B cell (primary cell): Measurements from ENCODE around the gene NCOA4. TPM values are rescaled to one million over a fixed set of nuclear protein-coding genes. Genes with fewer than 3 reads are reported as not detected.
"Not testable (repeated sequence)": the region's sequence is repeated elsewhere in the genome, so short reads cannot be mapped to it uniquely, and the experiment has no call there.

ENCODE experiments used
- ATAC-seq: fragments of 200-7000 bp; cut with Tn5 transposase; one replicate; pipeline ENCODE4 v1.10.0; 2021; ENCODE audit warnings: low read depth, mild to moderate bottlenecking, moderate number of reproducible peaks, moderate library complexity
- CTCF ChIA-PET: fragments of 350-600 bp; sonication (Branson Sonifier 250); formaldehyde crosslinking; loops from one replicate; lab custom pipeline; 2021; ENCODE audit warnings: antibody characterized with exemption, inconsistent platforms; lab: Charles Lee
- POLR2A ChIA-PET: fragments of 350-600 bp; sonication (Branson Sonifier 250); formaldehyde crosslinking; loops from one replicate; lab custom pipeline; 2021; ENCODE audit warnings: antibody characterized with exemption; lab: Charles Lee
- DNase-seq: peaks from one replicate; pipeline ENCODE4 v3.0.0; 2013
- H2AFZ ChIP-seq: 2 replicates; pipeline ENCODE4 v1.6.1; 2012; ENCODE audit warnings: mild to moderate bottlenecking, low read depth, low read length; ENCODE audit not compliant: insufficient read depth, poor library complexity, severe bottlenecking
- H3K27ac ChIP-seq, 2 donors: 1 replicate in 1 of 2; 2 replicates in 1 of 2; pipeline ENCODE4 v1.5.1; 2012 to 2013; ENCODE audit warnings: low read length in 2 of 2, mild to moderate bottlenecking in 2 of 2, moderate library complexity in 1 of 2
- H3K27me3 ChIP-seq, 4 experiments: fragments of 200-600 bp in 1 of 4; sonication (generic) in 1 of 4; replicated peaks in 1 of 4; 1 replicate in 2 of 4; 2 replicates in 2 of 4; pipeline versions ENCODE4 v1.6.1 to v1.7.0; 2013 to 2016; ENCODE audit warnings: low read length in 3 of 4, mild to moderate bottlenecking in 2 of 4, mixed read lengths in 1 of 4, moderate library complexity in 1 of 4; ENCODE audit not compliant: insufficient read depth in 4 of 4, control insufficient read depth in 3 of 4; ENCODE audit errors: control extremely low read depth in 1 of 4
- H3K36me3 ChIP-seq, 2 experiments: replicated peaks in 1 of 2; 1 replicate in 1 of 2; 2 replicates in 1 of 2; pipeline versions ENCODE4 v1.6.1 to v1.7.1; 2013; ENCODE audit warnings: low read length in 1 of 2; ENCODE audit not compliant: insufficient read depth in 2 of 2, control insufficient read depth in 1 of 2; ENCODE audit errors: control extremely low read depth in 1 of 2, extremely low read depth in 1 of 2
- H3K4me1 ChIP-seq, 2 donors: fragments of 200-600 bp in 1 of 2; sonication (generic) in 1 of 2; 1 replicate in 1 of 2; 2 replicates in 1 of 2; pipeline versions ENCODE4 v1.5.1 to v1.6.1; 2013 to 2017; ENCODE audit warnings: low read length in 2 of 2; ENCODE audit not compliant: control insufficient read depth in 2 of 2, insufficient read depth in 2 of 2
- H3K4me2 ChIP-seq: replicated peaks from 2 replicates; pipeline ENCODE3; 2012; ENCODE audit warnings: mild to moderate bottlenecking, low read depth, low read length; ENCODE audit not compliant: poor library complexity, severe bottlenecking
- H3K4me3 ChIP-seq, 5 experiments: fragments of 200-600 bp in 1 of 5; sonication (generic) in 1 of 5; 1 replicate in 3 of 5; 2 replicates in 2 of 5; pipeline versions ENCODE4 v1.5.1 to v1.7.0; 2011 to 2016; ENCODE audit warnings: low read length in 4 of 5, mild to moderate bottlenecking in 4 of 5, low read depth in 2 of 5, control low read depth in 1 of 5, moderate library complexity in 1 of 5; ENCODE audit not compliant: insufficient read depth in 1 of 5; ENCODE audit errors: control extremely low read depth in 1 of 5, extremely low read depth in 1 of 5
- H3K79me2 ChIP-seq: fragments of 200-600 bp; sonication (generic); one replicate; pipeline ENCODE4 v1.6.0; 2016; ENCODE audit warnings: low read length; ENCODE audit not compliant: control insufficient read depth, insufficient read depth
- H3K9ac ChIP-seq: fragments of 200-600 bp; sonication (generic); 2 replicates; pipeline ENCODE4 v1.6.1; 2017; ENCODE audit warnings: mild to moderate bottlenecking, low read length, moderate library complexity
- H3K9me3 ChIP-seq, 3 donors: one replicate each; pipeline versions ENCODE4 v1.6.1 to v1.7.1; 2013; ENCODE audit warnings: low read length in 2 of 3; ENCODE audit not compliant: control insufficient read depth in 2 of 3, insufficient read depth in 1 of 3; ENCODE audit errors: control extremely low read depth in 1 of 3
- H4K20me1 ChIP-seq: 2 replicates; pipeline ENCODE4 v1.6.0; 2012; ENCODE audit warnings: mild to moderate bottlenecking, low read length; ENCODE audit not compliant: insufficient read depth, control insufficient read depth, poor library complexity, severe bottlenecking
- H3K27ac Mint-ChIP-seq: one replicate; pipeline ENCODE4 v1.8.0; 2021; ENCODE audit warnings: mixed read lengths
- H3K27me3 Mint-ChIP-seq: one replicate; pipeline ENCODE4 v1.8.0; 2021; ENCODE audit warnings: mixed read lengths
- H3K4me1 Mint-ChIP-seq: one replicate; pipeline ENCODE4 v1.8.0; 2021; ENCODE audit warnings: mixed read lengths
- H3K4me3 Mint-ChIP-seq: one replicate; pipeline ENCODE4 v1.8.0; 2021; ENCODE audit warnings: mixed read lengths
- H3K9me3 Mint-ChIP-seq: one replicate; pipeline ENCODE4 v1.8.0; 2022; ENCODE audit warnings: mixed read lengths; ENCODE audit not compliant: insufficient read depth
- CTCF ChIP-seq: fragments of 200-600 bp; IDR thresholded peaks from one replicate; pipeline ENCODE4 v1.8.0; 2022; ENCODE audit warnings: antibody characterized with exemption, mild to moderate bottlenecking
- EZH2 ChIP-seq: IDR thresholded peaks from 2 replicates; pipeline ENCODE4 v1.6.1; 2012; ENCODE audit warnings: borderline replicate concordance, low read depth, mild to moderate bottlenecking, moderate library complexity, low read length; ENCODE audit not compliant: insufficient read depth, poor library complexity, severe bottlenecking
- WGBS: methylation state at CpG from one replicate; pipeline ENCODE4 v1.1.5; 2013; ENCODE audit warnings: missing lambda C conversion rate; ENCODE audit not compliant: insufficient coverage; 5-methylcytosine and 5-hydroxymethylcytosine counted together
- intact Hi-C: fragments of 100-400 bp; cut with micrococcal nuclease; formaldehyde crosslinking; loops from one replicate; pipeline ENCODE4 v1.10.0; 2022
- polyA plus RNA-seq: library from polyadenylated mRNA; depleted of rRNA; stranded (reverse); fragments of >200 nt; gene quantifications from 2 replicates; pipeline ENCODE4 v1.2.3, GENCODE V29; 2012
- total RNA-seq, 2 donors: library from RNA; stranded (reverse); fragments of 120-200 nt in 1 of 2; gene quantifications; 1 replicate in 1 of 2; 2 replicates in 1 of 2; pipeline versions ENCODE4 v1.2.3 to v1.2.4, GENCODE V29; 2013 to 2022

Gene NCOA4
- total and polyA plus RNA-seq, 2 donors (not counting 1 experiment from before 2014, with no cell fraction given): 27.1 to 69.7 TPM

DNA sequence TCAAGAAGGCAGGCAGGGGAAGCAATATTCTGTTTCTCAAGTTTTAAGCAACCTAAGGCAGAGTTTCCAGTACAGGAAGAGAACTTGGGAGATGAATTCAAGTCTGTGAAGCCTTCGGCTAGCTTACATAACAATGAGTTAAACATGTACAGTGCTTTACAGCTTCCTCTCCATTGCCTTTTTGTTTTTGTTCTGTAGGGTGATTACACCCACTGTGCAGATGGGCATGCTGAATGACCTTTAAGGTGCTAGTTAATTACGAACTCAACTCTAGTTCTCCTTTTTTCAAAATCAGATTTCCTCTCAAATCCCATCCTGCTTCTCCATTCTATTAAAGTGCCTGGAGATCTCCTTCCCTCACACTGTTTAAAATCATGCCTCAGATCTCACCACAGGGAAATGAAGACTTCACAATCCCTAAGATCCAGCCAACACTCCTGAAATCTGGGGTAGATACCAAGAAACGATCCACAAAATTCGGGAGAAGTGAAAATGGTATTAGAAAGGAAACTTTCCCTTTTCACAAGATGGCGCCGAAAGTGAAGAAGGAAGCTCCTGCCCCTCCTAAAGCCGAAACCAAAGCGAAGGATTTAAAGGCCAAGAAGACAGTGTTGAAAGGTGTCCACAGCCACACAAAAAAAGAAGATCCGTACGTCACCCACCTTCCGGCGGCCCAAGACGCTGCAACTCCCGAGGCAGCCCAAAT lies 32.5 kb upstream of the NCOA4 start:
- Histone ChIP-seq H2AFZ (no peak overlapping the region), H3K4me2 (no peak overlapping the region), H4K20me1 (no peaks in the 10 kb centered on the region), H3K36me3 (no peaks in the 10 kb centered on the region), H3K79me2 (no peaks in the 10 kb centered on the region), H3K9me3 (peaks cover 0 to 4% (median 0%) of the 10 kb centered on the region in 3 donors), H3K9ac (no peak overlapping the region), H3K27ac (no peak overlapping the region), H3K4me1 (no peaks in the 10 kb centered on the region), H3K4me3 (no peak overlapping the region), H3K27me3 (peaks cover 0 to 2% (median 0%) of the 10 kb centered on the region in 4 experiments)
- Mint-ChIP-seq H3K27ac (no peak overlapping the region), H3K9me3 (no peaks in the 10 kb centered on the region), H3K27me3 (peaks cover 7% of the 10 kb centered on the region), H3K4me1 (no peaks in the 10 kb centered on the region), H3K4me3 (no peak overlapping the region)
- no peak for DNase-seq
- POLR2A ChIA-PET: no interaction called here
- CTCF ChIA-PET: no interaction called here
- TF ChIP-seq EZH2 (no peak), CTCF (no peak)
- ATAC-seq: no peak
- intact Hi-C loops: no loop called here
- WGBS: 88% methylated on average over 9 of the region's 14 CpGs

- Histone ChIP-seq H3K9me3 (peaks cover 0 to 10% (median 9%) of the 10 kb centered on the region in 3 donors), H3K4me2 (no peak overlapping the region), H3K36me3 (no peaks in the 10 kb centered on the region), H3K4me1 (no peaks in the 10 kb centered on the region), H3K9ac (no peak overlapping the region), H3K79me2 (no peaks in the 10 kb centered on the region), H3K27ac (no peak overlapping the region), H4K20me1 (no peaks in the 10 kb centered on the region), H3K27me3 (peaks cover 0 to 2% (median 0%) of the 10 kb centered on the region in 4 experiments), H3K4me3 (no peak overlapping the region), H2AFZ (no peak overlapping the region)
- no peak for DNase-seq
- no peak overlapping the region for H3K27ac Mint-ChIP-seq
- TF ChIP-seq CTCF (no peak), EZH2 (no peak)
- ATAC-seq: no peak
- no peak overlapping the region for H3K4me3 Mint-ChIP-seq
- H3K9me3 Mint-ChIP-seq: peaks cover 2% of the 10 kb centered on the region
- intact Hi-C loops: no loop called here
- WGBS: 86% methylated on average over 3 of the region's 3 CpGs
- CTCF ChIA-PET: interaction anchor here (0.7 kb wide), 1 partner anchor 14 kb away, joined by 3 read pairs; no protein-coding TSS in a partner anchor
- peaks cover 7% of the 10 kb centered on the region for H3K27me3 Mint-ChIP-seq
- H3K4me1 Mint-ChIP-seq: no peaks in the 10 kb centered on the region
- POLR2A ChIA-PET: no interaction called here
Observed at GRCh38 chr10:46060706-46061105, 30.3 kb upstream of the NCOA4 start.

- H3K27ac Mint-ChIP-seq, H3K36me3 ChIP-seq, POLR2A ChIA-PET, H3K4me1 ChIP-seq, H3K27me3 ChIP-seq, H3K27ac ChIP-seq, H3K9ac ChIP-seq, H2AFZ ChIP-seq, H3K9me3 ChIP-seq, H3K79me2 ChIP-seq, CTCF ChIA-PET, H3K4me3 Mint-ChIP-seq, DNase-seq, ATAC-seq, H3K4me2 ChIP-seq, H3K4me3 ChIP-seq, H3K4me1 Mint-ChIP-seq, H3K27me3 Mint-ChIP-seq, H4K20me1 ChIP-seq, intact Hi-C loops, H3K9me3 Mint-ChIP-seq: not testable (repeated sequence)
- 92% methylated on average over 5 of the region's 5 CpGs for WGBS
Observed at GRCh38 chr10:46057927-46058326, 27.5 kb upstream of the NCOA4 start.
